Measurements from ENCODE around the gene TXLNG. TPM values are rescaled to one million over a fixed set of nuclear protein-coding genes. Genes with fewer than 3 reads are reported as not detected.

The TXLNG gene
- total RNA-seq, 1 donor from 2014 or later, result 25.4 TPM

DNA sequence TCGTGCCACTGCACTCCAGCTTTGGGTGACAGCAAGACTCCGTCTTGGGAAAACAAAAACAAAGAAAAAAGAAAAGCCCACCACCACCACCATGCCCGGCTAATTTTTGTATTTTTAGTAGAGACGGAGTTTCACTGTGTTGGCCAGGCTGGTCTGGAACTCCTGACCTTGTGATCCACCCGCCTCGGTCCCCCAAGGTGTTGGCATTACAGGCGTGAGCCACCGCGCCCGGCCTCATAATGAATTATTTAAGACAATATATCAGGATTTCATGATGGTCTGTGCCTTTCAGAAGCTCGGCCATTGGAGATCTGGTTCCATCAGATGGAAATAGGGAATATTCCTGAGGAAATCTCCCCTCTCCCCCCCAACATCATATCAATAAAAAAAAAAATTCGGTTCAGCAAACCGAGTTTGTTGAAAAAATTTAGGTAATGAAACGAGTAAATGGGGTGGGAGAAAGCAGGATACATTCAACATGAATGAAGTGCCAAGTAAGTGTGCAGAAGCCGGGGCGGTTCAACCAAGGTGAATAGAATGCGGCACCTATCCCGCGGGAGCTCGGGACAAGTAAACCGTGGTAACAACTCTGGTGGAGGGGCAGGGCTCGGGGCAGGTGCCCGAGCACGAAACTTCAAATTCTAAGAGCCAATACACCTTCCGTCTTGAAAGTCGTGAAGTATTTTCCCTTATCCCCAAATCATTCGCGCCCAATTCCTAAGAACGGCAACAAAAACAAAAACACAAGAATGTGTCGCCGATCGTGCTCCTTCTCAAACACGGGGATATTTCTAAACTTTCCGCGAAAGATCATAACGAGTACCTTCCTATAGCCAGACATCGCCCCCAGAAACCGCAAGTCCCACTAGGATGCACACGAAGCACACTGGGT lies 773 bp upstream of the TXLNG start:
- peaks cover 11% of the 10 kb centered on the region for H3K4me1 Mint-ChIP-seq
- H3K36me3 Mint-ChIP-seq, result no peaks in the 10 kb centered on the region
- peak overlapping the region; percentile 87 for H3K4me3 Mint-ChIP-seq
- no peaks in the 10 kb centered on the region for H3K27me3 Mint-ChIP-seq (ENCODE audit: low read depth)
- peak; percentile 32 to 43 for DNase-seq (ENCODE audit: low spot score in 2 of 2, unreplicated experiment in 2 of 2)
- H3K27ac Mint-ChIP-seq, result peak overlapping the region; percentile 82
- H3K9me3 Mint-ChIP-seq, result no peaks in the 10 kb centered on the region
- TF ChIP-seq, protein P1, sequence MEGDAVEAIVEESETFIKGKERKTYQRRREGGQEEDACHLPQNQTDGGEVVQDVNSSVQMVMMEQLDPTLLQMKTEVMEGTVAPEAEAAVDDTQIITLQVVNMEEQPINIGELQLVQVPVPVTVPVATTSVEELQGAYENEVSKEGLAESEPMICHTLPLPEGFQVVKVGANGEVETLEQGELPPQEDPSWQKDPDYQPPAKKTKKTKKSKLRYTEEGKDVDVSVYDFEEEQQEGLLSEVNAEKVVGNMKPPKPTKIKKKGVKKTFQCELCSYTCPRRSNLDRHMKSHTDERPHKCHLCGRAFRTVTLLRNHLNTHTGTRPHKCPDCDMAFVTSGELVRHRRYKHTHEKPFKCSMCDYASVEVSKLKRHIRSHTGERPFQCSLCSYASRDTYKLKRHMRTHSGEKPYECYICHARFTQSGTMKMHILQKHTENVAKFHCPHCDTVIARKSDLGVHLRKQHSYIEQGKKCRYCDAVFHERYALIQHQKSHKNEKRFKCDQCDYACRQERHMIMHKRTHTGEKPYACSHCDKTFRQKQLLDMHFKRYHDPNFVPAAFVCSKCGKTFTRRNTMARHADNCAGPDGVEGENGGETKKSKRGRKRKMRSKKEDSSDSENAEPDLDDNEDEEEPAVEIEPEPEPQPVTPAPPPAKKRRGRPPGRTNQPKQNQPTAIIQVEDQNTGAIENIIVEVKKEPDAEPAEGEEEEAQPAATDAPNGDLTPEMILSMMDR (IDR thresholded peaks at IDR 0.05; ENCODE audit: unreplicated experiment), result no peak

DNA sequence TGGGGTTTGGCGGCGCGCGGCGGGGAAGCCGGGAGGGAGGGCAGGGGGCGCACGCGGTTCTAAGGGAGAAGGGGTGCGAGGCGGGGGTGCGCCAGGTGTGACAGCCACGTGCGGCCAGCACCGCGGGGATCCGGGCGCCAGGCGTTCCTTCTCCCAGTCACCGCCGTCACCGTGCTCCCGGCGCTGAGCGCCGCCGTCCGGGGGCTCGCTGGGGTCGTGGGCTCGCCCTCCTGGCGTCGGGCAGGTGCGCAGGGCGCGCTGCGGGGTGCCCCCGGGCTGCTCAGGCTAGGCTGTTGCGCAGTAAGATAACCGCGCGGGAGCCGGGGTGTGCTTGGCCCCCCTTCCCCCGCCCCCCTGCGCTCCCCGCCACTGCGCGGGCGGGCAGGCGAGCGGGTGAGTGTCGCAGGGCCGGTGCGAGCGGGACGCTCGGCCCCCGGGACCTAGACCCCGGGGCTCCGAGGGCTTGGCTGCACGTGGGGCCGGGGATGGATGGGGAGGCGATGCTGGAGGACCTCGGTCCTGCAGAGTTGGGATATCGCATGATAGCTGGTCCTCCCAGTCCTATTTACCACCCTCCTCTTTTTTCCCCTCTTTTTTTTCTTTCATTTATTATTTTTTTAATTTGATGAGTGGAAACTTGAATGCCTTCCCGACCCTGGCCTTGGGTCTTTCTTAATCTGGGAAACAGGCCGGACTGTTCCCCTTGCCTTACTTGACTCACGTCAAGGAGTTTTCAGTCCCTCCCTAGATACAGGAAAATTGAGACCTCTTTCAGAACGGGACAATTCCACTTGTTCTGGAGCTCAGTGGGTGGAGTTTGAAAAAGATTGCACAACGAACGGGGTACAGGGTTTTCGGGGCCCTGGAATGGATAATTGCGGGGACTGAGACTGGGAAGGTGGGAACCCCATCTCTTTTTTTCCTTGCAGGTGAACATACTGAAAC lies 797 bp downstream of the TXLNG start:
- H3K27ac Mint-ChIP-seq, result peak overlapping the region; percentile 56
- H3K36me3 Mint-ChIP-seq, result no peaks in the 10 kb centered on the region
- DNase-seq (ENCODE audit: low spot score in 2 of 2, unreplicated experiment in 2 of 2), result peak in 1 of 2 experiments; percentile 21
- no peaks in the 10 kb centered on the region for H3K27me3 Mint-ChIP-seq (ENCODE audit: low read depth)
- peak overlapping the region; percentile 87 for H3K4me3 Mint-ChIP-seq
- TF ChIP-seq, protein P1 (IDR thresholded peaks at IDR 0.05; ENCODE audit: unreplicated experiment), result no peak
- peaks cover 11% of the 10 kb centered on the region for H3K4me1 Mint-ChIP-seq
- H3K9me3 Mint-ChIP-seq, result no peaks in the 10 kb centered on the region

DNA sequence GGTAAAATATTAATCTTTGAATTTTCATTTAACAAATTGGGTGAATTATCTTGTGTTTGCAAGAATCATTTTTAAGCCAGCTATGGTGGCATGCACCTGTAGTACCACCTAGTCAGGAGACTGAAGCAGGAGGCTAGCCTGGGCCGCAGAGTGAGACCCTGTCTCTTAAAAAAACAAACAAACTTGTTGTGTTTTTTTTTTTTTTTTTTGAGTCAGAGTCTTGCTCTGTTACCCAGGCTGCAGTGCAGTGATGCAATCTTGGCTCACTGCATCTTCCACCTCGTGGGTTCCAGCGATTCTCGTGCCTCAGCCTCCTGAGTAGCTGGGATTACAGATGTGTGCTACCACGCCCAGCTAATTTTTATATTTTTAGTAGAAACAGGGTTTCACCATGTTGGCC lies 2.2 kb downstream of the TXLNG start:
- Mint-ChIP-seq H3K9me3 (no peaks in the 10 kb centered on the region), H3K4me1 (peaks cover 11% of the 10 kb centered on the region), H3K27me3 (ENCODE audit: low read depth) (no peaks in the 10 kb centered on the region), H3K4me3 (no peak overlapping the region), H3K27ac (no peak overlapping the region), H3K36me3 (no peaks in the 10 kb centered on the region)
- DNase-seq (ENCODE audit: low spot score in 2 of 2, unreplicated experiment in 2 of 2), result no peak
- TF ChIP-seq, protein P1 (IDR thresholded peaks at IDR 0.05; ENCODE audit: unreplicated experiment), result no peak

DNA sequence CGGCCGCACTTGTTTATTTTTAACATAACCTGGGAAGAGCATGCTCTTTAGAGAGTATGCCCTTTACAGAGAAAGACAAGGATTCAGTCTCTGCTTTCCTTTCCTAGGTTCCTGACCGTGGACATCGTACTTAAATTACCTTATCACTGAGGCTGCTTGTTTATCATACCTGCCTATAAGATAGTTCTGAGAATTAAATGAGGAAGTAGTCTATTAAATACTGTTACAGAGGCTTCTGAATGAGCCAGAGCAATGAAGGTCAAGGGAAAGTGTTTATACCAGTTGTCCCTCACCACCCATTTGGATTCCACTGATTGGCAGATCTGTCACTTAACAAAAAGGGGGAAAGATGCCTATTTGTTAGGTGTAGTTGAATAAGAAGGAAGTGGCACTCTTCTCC lies 10.0 kb downstream of the TXLNG start:
- DNase-seq (ENCODE audit: low spot score in 2 of 2, unreplicated experiment in 2 of 2), result no peak
- H3K4me1 Mint-ChIP-seq, result no peaks in the 10 kb centered on the region
- H3K27ac Mint-ChIP-seq, result no peak overlapping the region
- H3K9me3 Mint-ChIP-seq, result no peaks in the 10 kb centered on the region
- TF ChIP-seq, protein P1 (IDR thresholded peaks at IDR 0.05; ENCODE audit: unreplicated experiment), result no peak
- H3K27me3 Mint-ChIP-seq (ENCODE audit: low read depth), result no peaks in the 10 kb centered on the region
- peaks cover 22% of the 10 kb centered on the region for H3K36me3 Mint-ChIP-seq
- no peak overlapping the region for H3K4me3 Mint-ChIP-seq

DNA sequence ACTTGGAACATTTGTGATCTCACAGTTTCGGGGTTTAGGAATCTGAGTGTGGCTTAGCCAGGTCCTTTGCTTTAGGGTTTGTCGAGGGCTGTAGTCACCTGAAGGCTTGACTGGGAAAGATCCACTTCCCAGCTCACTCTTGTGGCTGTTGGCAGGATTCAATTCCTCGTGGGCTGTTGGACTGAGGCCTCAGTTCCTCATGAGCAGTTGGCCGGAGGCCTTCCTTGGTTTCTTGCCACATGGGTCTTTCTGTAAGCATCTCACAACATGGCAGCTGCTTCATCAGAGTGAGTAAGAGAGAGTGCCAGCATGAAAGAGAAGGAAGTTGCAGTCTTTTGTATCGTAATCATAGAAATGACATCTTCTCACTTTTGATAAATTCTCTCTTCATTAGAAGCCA lies 11.1 kb downstream of the TXLNG start:
- DNase-seq (ENCODE audit: low spot score in 2 of 2, unreplicated experiment in 2 of 2), result no peak
- TF ChIP-seq, protein P1 (IDR thresholded peaks at IDR 0.05; ENCODE audit: unreplicated experiment), result no peak
- H3K36me3 Mint-ChIP-seq, result peaks cover 26% of the 10 kb centered on the region
- H3K27ac Mint-ChIP-seq, result no peak overlapping the region
- H3K27me3 Mint-ChIP-seq (ENCODE audit: low read depth), result no peaks in the 10 kb centered on the region
- H3K4me3 Mint-ChIP-seq, result no peak overlapping the region
- no peaks in the 10 kb centered on the region for H3K4me1 Mint-ChIP-seq
- H3K9me3 Mint-ChIP-seq, result no peaks in the 10 kb centered on the region
